H9 (cell line): Measurements from ENCODE around the gene LTB4R2. TPM values are rescaled to one million over a fixed set of nuclear protein-coding genes. Genes with fewer than 3 reads are reported as not detected.

ENCODE experiments used
- DNase-seq: peaks from one replicate; pipeline ENCODE4 v3.0.0-alpha.2; 2017
- H2AFZ ChIP-seq: one replicate; pipeline ENCODE4 v1.6.1; 2013; ENCODE audit warnings: mild to moderate bottlenecking, low read length, control low read depth, moderate library complexity
- H2AK5ac ChIP-seq: 2 replicates; pipeline ENCODE4 v1.6.1; 2013; ENCODE audit warnings: low read length, control low read depth, mixed read lengths; ENCODE audit not compliant: insufficient read length
- H2BK120ac ChIP-seq: one replicate; pipeline ENCODE4 v1.6.1; 2013; ENCODE audit warnings: low read depth, mild to moderate bottlenecking, low read length, control low read depth, inconsistent platforms; ENCODE audit not compliant: poor library complexity, severe bottlenecking
- H2BK12ac ChIP-seq: 2 replicates; pipeline ENCODE4 v1.6.1; 2013; ENCODE audit warnings: low read length, control low read depth, mixed read lengths, low read depth; ENCODE audit not compliant: insufficient read length
- H2BK15ac ChIP-seq: 2 replicates; pipeline ENCODE4 v1.6.1; 2013; ENCODE audit warnings: low read depth, low read length, control low read depth
- H2BK20ac ChIP-seq: one replicate; pipeline ENCODE4 v1.6.1; 2013; ENCODE audit warnings: low read depth, mild to moderate bottlenecking, low read length, control low read depth, inconsistent platforms; ENCODE audit not compliant: poor library complexity, severe bottlenecking
- H2BK5ac ChIP-seq: 2 replicates; pipeline ENCODE4 v1.6.1; 2013; ENCODE audit warnings: low read length, control low read depth, mixed read lengths; ENCODE audit not compliant: insufficient read length
- H3K14ac ChIP-seq: 2 replicates; pipeline ENCODE4 v1.6.1; 2013; ENCODE audit warnings: low read length, control low read depth; ENCODE audit not compliant: insufficient read depth
- H3K18ac ChIP-seq: 2 replicates; pipeline ENCODE4 v1.6.1; 2013; ENCODE audit warnings: low read depth, mild to moderate bottlenecking, mixed read lengths, low read length, control low read depth; ENCODE audit not compliant: insufficient read length
- H3K23ac ChIP-seq: 2 replicates; pipeline ENCODE4 v1.6.1; 2013; ENCODE audit warnings: low read length, control low read depth, mixed read lengths, low read depth; ENCODE audit not compliant: insufficient read length
- H3K23me2 ChIP-seq: 2 replicates; pipeline ENCODE4 v1.6.1; 2013; ENCODE audit warnings: low read depth, mild to moderate bottlenecking, mixed read lengths, low read length, control low read depth; ENCODE audit not compliant: insufficient read length, poor library complexity, severe bottlenecking
- H3K27ac ChIP-seq: 2 replicates; pipeline ENCODE4 v1.5.1; 2013; ENCODE audit warnings: low read length, control low read depth, mixed read lengths, low read depth; ENCODE audit not compliant: insufficient read length
- H3K27me3 ChIP-seq: 2 replicates; pipeline ENCODE4 v1.6.1; 2013; ENCODE audit warnings: low read length, control low read depth, inconsistent platforms; ENCODE audit not compliant: insufficient read depth
- H3K4ac ChIP-seq: 2 replicates; pipeline ENCODE4 v1.6.1; 2013; ENCODE audit warnings: low read depth, mild to moderate bottlenecking, control low read depth, inconsistent platforms, low read length, moderate library complexity
- H3K4me1 ChIP-seq: 2 replicates; pipeline ENCODE4 v1.6.1; 2013; ENCODE audit warnings: low read length, control low read depth, inconsistent platforms; ENCODE audit not compliant: insufficient read depth
- H3K4me2 ChIP-seq: 2 replicates; pipeline ENCODE4 v1.6.1; 2013; ENCODE audit warnings: low read length, control low read depth, mixed read lengths; ENCODE audit not compliant: insufficient read length, insufficient read depth
- H3K56ac ChIP-seq: 2 replicates; pipeline ENCODE4 v1.6.1; 2013; ENCODE audit warnings: low read depth, mild to moderate bottlenecking, mixed read lengths, low read length, control low read depth; ENCODE audit not compliant: insufficient read length
- H3K79me1 ChIP-seq: 2 replicates; pipeline ENCODE4 v1.6.1; 2013; ENCODE audit warnings: low read depth, mild to moderate bottlenecking, moderate library complexity, low read length, control low read depth, inconsistent platforms; ENCODE audit not compliant: insufficient read depth, poor library complexity, severe bottlenecking
- H3K79me2 ChIP-seq: 2 replicates; pipeline ENCODE4 v1.6.1; 2013; ENCODE audit warnings: low read length, control low read depth, inconsistent platforms; ENCODE audit not compliant: insufficient read depth
- H3K9ac ChIP-seq: 2 replicates; pipeline ENCODE4 v1.6.1; 2013; ENCODE audit warnings: low read length, control low read depth, mixed read lengths; ENCODE audit not compliant: insufficient read length; ENCODE audit errors: extremely low read depth
- H3K9me3 ChIP-seq: one replicate; pipeline ENCODE4 v1.6.1; 2013; ENCODE audit warnings: low read depth, low read length, inconsistent platforms; ENCODE audit not compliant: control insufficient read depth
- H3T11ph ChIP-seq: one replicate; pipeline ENCODE4 v1.6.1; 2013; ENCODE audit warnings: mild to moderate bottlenecking, low read length, control low read depth, inconsistent platforms
- H4K20me1 ChIP-seq: one replicate; pipeline ENCODE4 v1.6.1; 2013; ENCODE audit not compliant: control insufficient read depth, insufficient read length, insufficient read depth
- H4K5ac ChIP-seq: 2 replicates; pipeline ENCODE4 v1.6.1; 2013; ENCODE audit warnings: low read depth, mild to moderate bottlenecking, mixed read lengths, low read length, control low read depth; ENCODE audit not compliant: insufficient read length
- H4K8ac ChIP-seq: replicated peaks from 2 replicates; pipeline ENCODE4 v1.6.1; 2013; ENCODE audit warnings: low read length, control low read depth, mixed read lengths, low read depth; ENCODE audit not compliant: insufficient read length
- H4K91ac ChIP-seq: 2 replicates; pipeline ENCODE4 v1.6.1; 2013; ENCODE audit warnings: low read depth, mild to moderate bottlenecking, moderate library complexity, mixed read lengths, low read length, control low read depth; ENCODE audit not compliant: insufficient read length
- H3K27ac Mint-ChIP-seq, 3 experiments: 2 replicates in 2 of 3; 3 replicates in 1 of 3; pipeline ENCODE4 v1.8.0; 2020 to 2021; ENCODE audit warnings: mixed read lengths in 3 of 3, mild to moderate bottlenecking in 1 of 3, moderate library complexity in 1 of 3
- H3K27me3 Mint-ChIP-seq: 2 replicates; pipeline ENCODE4 v1.8.0; 2021; ENCODE audit warnings: low read depth, mild to moderate bottlenecking, moderate library complexity, mixed read lengths
- H3K36me3 Mint-ChIP-seq, 3 experiments: 2 replicates in 2 of 3; 3 replicates in 1 of 3; pipeline ENCODE4 v1.8.0; 2020 to 2021; ENCODE audit warnings: low read depth in 3 of 3, mixed read lengths in 3 of 3; ENCODE audit not compliant: insufficient read depth in 1 of 3
- H3K4me1 Mint-ChIP-seq, 2 experiments: 2 replicates each; pipeline ENCODE4 v1.8.0; 2020; ENCODE audit warnings: mixed read lengths in 2 of 2
- H3K4me3 Mint-ChIP-seq, 2 experiments: 2 replicates in 1 of 2; 3 replicates in 1 of 2; pipeline ENCODE4 v1.8.0; 2020 to 2021; ENCODE audit warnings: mild to moderate bottlenecking in 2 of 2, mixed read lengths in 2 of 2, moderate library complexity in 1 of 2
- H3K9me3 Mint-ChIP-seq, 2 experiments: 2 replicates in 1 of 2; 3 replicates in 1 of 2; pipeline ENCODE4 v1.8.0; 2020; ENCODE audit warnings: mild to moderate bottlenecking in 2 of 2, mixed read lengths in 2 of 2, moderate library complexity in 1 of 2
- WGBS: extraction: QIAGEN DNeasy Blood & Tissue Kit; methylation state at CpG from one replicate; pipeline ENCODE4 v1.1.7; 2013; ENCODE audit warnings: missing lambda C conversion rate, low lambda C conversion rate, mixed read lengths; ENCODE audit not compliant: insufficient read length; ENCODE audit errors: extremely low coverage; 5-methylcytosine and 5-hydroxymethylcytosine counted together
- total RNA-seq: library from RNA; stranded (reverse); gene quantifications from 2 replicates; pipeline ENCODE4 v1.2.1, GENCODE V29; 2021
- TF ChIP-seq, protein P1 (sequence below): fragments of 200-600 bp; sonication (generic); conservative IDR thresholded peaks from 3 replicates; pipeline ENCODE4 v1.8.0; 2021; ENCODE audit warnings: antibody characterized with exemption, mild to moderate bottlenecking

Gene LTB4R2
- total RNA-seq, 1 experiment from 2014 or later: 13.4 TPM

DNA sequence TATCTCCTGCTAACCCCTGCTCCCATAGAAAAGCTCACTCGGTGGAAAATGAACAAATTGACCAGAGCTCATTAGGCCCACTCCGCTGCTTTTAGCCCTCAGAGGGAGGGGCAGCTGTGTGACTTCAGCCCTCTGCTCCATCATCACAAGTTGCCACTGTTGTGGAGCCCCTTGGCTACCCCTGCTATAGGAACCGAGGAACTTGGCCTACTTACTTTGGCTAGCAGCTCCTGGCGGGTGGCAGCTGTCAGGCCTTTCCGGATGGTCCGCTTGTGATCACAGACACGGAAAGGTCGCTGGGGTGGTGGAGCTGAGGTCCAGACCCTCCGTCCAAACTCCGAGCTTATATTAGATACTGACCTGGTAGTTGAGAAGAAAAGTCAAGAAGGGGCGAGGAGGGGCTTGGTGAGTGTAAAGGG, 2.8 kb upstream of the LTB4R2 start:
- no peak overlapping the region for H3K23ac ChIP-seq
- H3K18ac ChIP-seq: no peak overlapping the region
- H3K4me3 Mint-ChIP-seq: no peak overlapping the region
- H3K9ac ChIP-seq: no peak overlapping the region
- TF ChIP-seq, protein P1, sequence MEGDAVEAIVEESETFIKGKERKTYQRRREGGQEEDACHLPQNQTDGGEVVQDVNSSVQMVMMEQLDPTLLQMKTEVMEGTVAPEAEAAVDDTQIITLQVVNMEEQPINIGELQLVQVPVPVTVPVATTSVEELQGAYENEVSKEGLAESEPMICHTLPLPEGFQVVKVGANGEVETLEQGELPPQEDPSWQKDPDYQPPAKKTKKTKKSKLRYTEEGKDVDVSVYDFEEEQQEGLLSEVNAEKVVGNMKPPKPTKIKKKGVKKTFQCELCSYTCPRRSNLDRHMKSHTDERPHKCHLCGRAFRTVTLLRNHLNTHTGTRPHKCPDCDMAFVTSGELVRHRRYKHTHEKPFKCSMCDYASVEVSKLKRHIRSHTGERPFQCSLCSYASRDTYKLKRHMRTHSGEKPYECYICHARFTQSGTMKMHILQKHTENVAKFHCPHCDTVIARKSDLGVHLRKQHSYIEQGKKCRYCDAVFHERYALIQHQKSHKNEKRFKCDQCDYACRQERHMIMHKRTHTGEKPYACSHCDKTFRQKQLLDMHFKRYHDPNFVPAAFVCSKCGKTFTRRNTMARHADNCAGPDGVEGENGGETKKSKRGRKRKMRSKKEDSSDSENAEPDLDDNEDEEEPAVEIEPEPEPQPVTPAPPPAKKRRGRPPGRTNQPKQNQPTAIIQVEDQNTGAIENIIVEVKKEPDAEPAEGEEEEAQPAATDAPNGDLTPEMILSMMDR: no peak
- no peak overlapping the region for H4K91ac ChIP-seq
- H3K79me1 ChIP-seq: no peaks in the 10 kb centered on the region
- no CpG with 5 or more reads among the region's 11 CpGs for WGBS
- H2BK20ac ChIP-seq: no peak overlapping the region
- H3T11ph ChIP-seq: no peak overlapping the region
- no peak overlapping the region for H2BK120ac ChIP-seq
- H3K9me3 ChIP-seq: no peaks in the 10 kb centered on the region
- no peak overlapping the region for H2AK5ac ChIP-seq
- H3K4me1 ChIP-seq: no peaks in the 10 kb centered on the region
- no peaks in the 10 kb centered on the region for H3K27me3 ChIP-seq
- no peak overlapping the region for H4K8ac ChIP-seq
- peaks cover 5 to 6% of the 10 kb centered on the region in 2 experiments; a peak in 3 of 4 replicates for H3K4me1 Mint-ChIP-seq
- no peak overlapping the region for H3K4me2 ChIP-seq
- no peak overlapping the region for H3K14ac ChIP-seq
- H3K27ac Mint-ChIP-seq: peak overlapping the region in 1 of 3 experiments; percentile 25; a peak in 1 of 7 replicates
- no peak overlapping the region for H2BK5ac ChIP-seq
- H2BK12ac ChIP-seq: no peak overlapping the region
- no peaks in the 10 kb centered on the region for H3K79me2 ChIP-seq
- H3K4ac ChIP-seq: no peak overlapping the region
- no peak overlapping the region for H2BK15ac ChIP-seq
- H3K23me2 ChIP-seq: no peaks in the 10 kb centered on the region
- no peaks in the 10 kb centered on the region for H3K27me3 Mint-ChIP-seq
- H3K36me3 Mint-ChIP-seq: peaks cover 33 to 73% (median 57%) of the 10 kb centered on the region in 3 experiments
- no peak overlapping the region for H3K56ac ChIP-seq
- H3K27ac ChIP-seq: no peak overlapping the region
- no peaks in the 10 kb centered on the region for H3K9me3 Mint-ChIP-seq
- H4K20me1 ChIP-seq: no peaks in the 10 kb centered on the region
- DNase-seq: no peak
- no peak overlapping the region for H2AFZ ChIP-seq
- no peak overlapping the region for H4K5ac ChIP-seq
